ENCODE results near the gene ADAMTS19.

ADAMTS19 gene

DNA sequence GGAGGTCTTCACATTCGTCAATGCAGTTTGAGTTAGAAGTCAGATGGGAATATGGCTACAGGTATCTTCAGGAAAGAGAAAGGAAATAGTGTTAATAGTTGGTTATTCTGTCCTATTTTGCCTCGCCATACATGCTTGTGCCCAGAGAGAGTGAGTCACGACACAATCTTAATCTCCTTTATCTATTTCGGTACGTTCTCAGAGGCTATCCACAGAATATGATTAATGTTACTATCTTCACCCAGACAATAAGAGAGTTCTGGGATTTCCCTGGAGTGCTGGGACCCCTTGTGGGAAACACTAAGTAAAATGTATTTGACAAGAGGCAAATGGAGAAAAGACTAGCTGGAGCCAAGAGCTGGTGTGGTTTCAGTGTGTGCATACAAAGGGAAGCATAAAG lies 313.3 kb downstream of the ADAMTS19 start:
- no peak for DNase-seq

DNA sequence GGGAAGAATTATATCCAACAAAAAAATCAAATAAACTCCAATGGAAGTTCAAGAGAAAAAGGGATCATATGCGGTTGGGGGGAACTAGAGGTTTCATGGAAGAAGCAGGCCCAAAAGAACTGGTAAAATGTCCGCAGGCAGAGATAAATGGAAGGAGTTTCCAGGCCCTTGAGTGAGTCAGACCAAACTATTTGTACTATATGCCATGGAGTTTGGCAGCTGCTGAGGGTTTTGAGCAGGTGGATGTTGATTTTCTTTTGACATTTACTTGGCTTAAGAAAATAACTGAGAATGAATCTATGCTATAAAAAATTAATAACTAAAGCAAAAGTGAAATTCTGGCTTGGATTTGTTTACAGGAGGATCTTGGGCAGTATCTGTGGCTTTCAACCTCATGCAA lies 321.5 kb downstream of the ADAMTS19 start:
- DNase-seq: no peak
